ENCODE measurements around the gene GABRG3. TPM values are rescaled to one million over a fixed set of nuclear protein-coding genes. Genes with fewer than 3 reads are reported as not detected.

The GABRG3 gene
- total RNA-seq, 1 donor from 2014 or later = 19.3 TPM

DNA sequence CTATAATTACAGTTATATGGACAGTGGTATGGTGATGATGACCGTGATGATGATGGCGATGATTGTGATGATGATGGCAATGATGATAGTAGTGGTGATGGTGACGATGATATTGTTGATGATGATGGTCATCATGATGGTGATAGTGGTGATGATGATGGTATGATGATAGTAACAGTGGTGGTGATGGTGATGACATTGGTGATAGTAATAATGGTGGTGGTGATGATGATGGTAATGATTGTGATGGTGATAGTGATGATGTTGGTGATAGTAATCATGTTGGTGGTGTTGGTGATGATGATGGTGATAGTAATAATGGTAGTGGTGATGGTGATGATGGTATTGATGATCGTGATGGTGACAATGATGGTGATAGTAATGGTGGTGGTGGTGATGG is 504.4 kb downstream of the GABRG3 start:
- DNase-seq = no peak

GRCh38 chr15:27479296-27480140 is 508.5 kb downstream of the GABRG3 start:
- no peak for DNase-seq

DNA sequence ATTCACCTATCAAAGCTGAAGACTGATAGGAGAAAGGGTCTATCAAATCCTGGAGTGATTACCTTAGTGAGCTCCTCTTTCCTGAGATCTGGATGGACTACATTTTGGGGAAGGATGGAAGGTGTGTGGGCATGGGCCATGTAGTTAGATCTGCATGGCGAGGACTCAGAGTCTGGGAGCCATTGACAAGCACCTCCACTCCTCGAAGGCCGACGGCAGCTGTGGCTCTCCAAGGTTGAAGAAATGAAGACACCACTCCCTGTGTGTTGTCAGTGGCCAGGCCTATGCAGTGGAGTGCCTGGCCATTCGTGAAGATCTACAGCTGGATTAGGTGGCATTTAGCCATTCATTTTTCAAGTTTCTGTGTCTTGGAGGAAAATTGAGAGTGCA is 509.2 kb downstream of the GABRG3 start:
- DNase-seq = no peak

- DNase-seq = no peak
Measured at GRCh38 chr15:27480642-27481041, 509.7 kb downstream of the GABRG3 start.

- DNase-seq = no peak
Measured at GRCh38 chr15:27481768-27482167, 510.8 kb downstream of the GABRG3 start.

DNA sequence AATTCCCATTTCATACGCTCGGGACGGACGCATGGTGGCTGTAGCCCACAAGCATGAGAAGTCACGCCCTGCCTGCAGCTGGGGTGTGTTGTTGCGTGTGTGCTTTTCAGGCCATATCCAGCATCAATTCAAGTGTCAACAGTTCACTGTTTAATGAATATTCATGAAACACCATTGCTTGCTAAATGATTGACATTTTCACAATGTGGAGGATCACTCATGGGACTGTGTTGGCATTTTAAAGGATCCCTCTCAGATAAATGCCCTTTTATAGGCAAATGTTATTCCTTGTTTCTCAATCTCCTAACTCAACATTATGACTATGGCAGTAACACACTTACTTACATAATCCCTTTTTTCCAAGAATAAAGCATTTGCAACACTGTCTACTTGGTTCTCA is 511.3 kb downstream of the GABRG3 start:
- DNase-seq = no peak

- DNase-seq = no peak
Measured at GRCh38 chr15:27483124-27483523, 512.1 kb downstream of the GABRG3 start.

DNA sequence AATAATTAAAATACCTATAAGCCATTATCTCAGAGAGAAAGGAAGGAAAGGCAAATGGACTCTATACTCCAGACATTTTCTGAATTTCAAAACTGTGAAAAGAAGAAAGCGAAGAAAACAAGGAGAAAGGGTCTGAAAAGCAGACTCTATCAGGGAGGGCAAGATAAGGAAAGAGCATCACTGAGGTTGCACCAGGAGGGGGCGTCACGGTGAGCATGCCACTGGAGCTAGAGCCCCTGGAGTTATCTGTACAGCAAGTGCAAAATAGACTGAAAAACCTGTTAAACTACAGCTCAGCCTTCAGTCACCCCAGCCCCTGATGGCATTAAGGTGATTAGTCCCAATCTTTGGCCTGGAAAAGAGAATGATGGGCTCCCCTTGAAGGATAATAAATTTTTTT is 514.3 kb downstream of the GABRG3 start:
- no peak for DNase-seq

DNA sequence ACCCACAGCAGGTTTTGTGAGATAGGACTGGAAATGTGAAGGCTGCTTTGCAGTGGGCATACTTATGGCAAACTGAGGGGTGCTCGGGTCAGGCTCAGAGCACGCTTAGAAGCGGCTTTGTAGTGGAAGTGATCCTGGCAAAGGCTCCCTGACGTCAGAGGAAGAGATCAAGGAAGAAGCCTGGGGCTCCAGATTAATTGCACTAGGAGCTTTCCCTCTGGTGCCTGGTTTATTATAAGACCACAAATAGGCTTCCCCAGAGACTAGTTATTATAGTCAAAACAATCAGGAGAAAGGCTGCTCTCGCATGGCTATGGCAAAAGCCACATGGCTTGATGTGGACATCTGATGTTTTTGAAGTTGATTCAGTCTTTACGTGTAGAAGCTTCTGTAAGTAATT is 515.1 kb downstream of the GABRG3 start:
- no peak for DNase-seq

DNA sequence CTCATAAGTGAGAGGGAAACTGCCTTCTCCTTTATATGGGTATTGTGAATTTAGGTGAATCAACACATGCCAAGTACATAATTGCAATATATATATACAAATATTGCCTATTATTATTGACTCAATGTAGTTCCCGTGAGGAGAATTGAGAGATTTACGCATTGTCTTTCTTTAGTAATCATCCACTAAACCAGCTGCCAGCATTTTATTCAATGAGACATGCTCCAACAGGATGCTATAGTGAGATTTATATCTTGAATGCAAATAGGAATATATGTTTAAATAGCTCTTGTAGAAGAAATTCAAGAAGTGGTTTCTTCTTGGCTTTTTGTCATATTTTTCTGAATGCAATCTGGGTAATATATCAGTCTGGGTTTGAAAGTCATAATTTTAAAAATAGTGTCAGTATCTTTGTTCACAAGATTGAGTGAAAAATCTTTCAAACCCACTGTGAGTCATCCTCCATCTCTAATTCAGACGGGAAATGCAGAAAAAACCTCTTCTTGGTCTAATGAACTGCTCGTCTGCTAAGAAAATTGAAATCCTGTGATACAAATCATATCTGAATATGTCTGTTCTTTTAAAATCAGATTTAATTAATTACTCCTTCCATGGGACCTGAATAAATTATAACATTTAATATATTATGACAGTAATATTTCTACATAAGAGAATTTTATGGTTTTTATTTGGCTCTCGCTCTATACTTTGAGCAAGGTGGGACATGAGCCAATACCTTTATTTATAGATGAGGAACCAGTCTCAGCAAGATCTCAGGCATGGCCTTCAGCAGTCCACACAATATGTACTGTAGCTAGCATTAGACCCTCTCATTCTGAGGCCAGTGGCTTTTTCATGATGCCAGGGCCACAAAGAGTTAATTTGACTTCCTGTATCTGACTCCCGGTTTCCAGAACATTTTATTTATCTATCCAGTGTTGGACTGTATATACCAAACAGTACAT is 516.0 kb downstream of the GABRG3 start:
- DNase-seq = no peak

- no peak for DNase-seq
Measured at GRCh38 chr15:27487846-27488245, 516.9 kb downstream of the GABRG3 start.

GRCh38 chr15:27490867-27491595 is 520.0 kb downstream of the GABRG3 start:
- no peak for DNase-seq

GRCh38 chr15:27491666-27492621 is 521.0 kb downstream of the GABRG3 start:
- peak; percentile 17 for DNase-seq

- no peak for DNase-seq
Measured at GRCh38 chr15:27495963-27496459, 525.0 kb downstream of the GABRG3 start.

DNA sequence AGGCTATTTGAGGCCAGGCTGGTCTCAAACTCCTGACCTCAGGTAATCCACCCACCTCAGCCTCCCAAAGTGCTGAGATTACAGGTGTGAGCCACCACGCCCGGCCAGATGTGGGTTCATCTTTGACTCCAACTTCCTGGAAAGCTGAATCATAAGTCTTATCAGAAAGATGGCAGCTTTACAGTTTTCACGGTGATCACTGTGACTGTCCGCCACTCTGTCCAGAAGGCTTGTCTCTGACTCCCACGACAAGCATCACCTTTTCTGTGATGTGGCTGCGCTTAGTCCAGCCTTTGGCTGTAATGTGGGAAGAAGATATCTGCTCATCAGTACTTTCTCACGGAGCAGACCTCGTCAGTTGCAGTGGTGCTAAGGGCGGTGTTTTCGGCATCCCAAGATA is 527.7 kb downstream of the GABRG3 start:
- DNase-seq = no peak

DNA sequence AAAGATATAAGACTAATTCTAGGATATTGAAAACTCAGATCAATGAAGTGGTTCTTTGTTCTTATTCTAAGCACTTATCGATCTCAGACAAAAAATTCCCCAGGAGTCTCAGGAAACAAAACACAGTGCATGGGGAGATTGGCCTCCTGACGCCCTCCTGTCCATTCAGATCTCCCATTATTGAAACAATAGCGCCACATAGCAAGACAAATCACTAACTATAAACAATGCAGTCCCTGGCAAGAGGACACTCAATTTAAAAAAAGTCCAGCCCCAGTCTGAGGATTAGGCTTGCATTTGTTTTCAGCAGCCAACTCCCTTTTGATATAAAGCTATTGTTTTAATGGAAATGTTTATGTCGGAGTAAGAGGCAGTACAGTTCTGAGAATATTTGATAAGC is 528.2 kb downstream of the GABRG3 start:
- no peak for DNase-seq

DNA sequence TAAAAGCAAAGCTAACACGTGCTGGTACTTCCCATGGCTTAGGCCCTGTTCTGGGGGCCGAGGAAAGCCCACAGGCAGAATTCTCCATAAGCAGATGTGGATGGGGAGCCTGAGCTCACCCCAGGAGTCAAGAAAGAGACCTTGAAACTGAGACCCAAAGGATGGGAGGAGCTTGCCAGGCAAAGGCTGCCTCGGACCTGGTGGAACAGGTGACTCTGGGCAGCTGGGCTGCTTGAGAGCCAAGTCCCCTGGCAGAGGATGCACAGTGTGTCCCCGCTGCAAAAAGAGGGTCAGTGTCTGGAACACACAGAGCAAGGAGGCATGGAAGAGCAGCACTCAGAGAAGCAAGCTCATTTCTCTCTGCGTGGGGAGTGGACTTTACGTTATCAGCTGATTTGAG is 528.7 kb downstream of the GABRG3 start:
- no peak for DNase-seq

DNA sequence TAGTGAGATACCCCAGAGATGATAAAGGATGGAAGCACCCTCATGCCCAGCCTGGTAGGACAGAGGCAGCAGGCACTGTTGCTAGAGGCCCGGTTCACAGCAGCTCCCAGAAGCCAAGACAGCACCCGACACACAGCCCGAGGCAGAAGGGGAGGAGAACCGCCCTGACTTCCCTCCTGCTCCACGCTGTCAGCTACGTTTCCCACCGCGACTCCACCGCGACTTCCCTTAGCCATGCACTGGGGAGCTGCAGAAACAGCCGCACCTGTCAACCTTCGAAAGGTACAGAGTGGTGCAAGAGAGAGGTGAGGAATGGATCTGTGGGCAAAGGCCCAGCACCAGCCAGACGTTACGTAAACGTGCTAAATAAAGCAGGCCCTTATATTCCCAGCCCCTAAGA is 529.2 kb downstream of the GABRG3 start:
- no peak for DNase-seq

- no peak for DNase-seq
Measured at GRCh38 chr15:27506752-27507151, 535.8 kb downstream of the GABRG3 start.

DNA sequence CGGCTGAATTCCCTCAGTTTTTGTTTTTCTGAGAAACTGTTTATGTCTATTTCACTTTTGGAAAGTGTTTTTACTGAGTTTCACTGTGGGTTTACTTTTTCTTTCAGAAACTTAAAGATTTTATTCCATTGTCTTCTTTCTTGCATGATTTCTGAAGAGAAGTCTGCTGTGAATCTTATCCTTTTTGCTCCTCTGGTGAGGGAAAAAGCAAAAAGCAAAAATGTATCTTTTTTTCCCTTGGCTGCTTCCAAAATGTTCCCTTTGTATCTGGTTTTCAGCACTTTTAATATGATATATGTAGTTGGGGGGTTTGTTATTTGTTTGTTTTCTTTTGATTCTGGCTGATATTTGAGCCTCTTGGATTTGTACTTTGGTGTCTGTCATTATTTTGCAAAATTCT is 538.0 kb downstream of the GABRG3 start:
- no peak for DNase-seq

DNA sequence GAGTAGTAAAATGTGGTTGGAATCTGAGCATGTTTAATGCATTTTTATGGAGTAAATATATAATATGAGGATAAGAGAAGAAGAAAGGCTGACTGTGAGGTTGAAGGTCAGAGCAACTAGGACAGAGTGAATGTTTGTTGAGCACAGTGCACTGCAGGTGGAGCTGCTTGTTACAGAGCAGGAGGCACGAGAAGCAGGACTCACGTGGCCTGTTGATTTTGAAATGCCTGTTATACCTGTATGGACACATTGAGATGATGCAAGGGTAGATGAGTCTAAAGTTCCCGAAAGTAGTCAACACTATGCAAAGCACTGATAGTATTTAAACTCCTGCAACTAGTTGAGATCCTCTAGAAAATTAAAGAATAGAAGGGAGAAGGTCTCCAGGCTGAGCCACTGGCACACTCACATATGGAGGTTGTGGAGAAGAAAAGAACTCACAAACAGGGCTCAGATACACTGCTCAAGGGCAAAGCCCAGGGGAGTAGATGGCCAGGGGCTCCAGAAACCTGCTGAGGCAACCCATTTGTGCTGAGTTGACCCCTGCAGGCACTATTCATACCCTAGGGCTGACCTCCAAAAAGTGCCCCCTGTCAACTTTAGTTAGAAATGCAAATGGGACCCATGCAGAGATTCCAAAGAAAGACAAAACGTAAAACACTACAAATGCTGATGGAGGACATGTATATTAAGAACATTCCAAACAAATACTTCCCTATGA is 541.5 kb downstream of the GABRG3 start:
- DNase-seq = no peak

All from occipital lobe (tissue), 2 donors.